Thyroid gland (tissue), 4 donors: ENCODE results near the gene CLRN3.

Experiments used
- CTCF ChIP-seq, 6 experiments: fragments of 200-600 bp in 3 of 6; fragments of 450-650 bp in 3 of 6; sonication (generic) in 3 of 6; IDR thresholded peaks; one replicate each; pipeline ENCODE4 v1.5.1; 2016 to 2019; ENCODE audit warnings: antibody characterized with exemption in 6 of 6, mild to moderate bottlenecking in 2 of 6, inconsistent platforms in 1 of 6, moderate library complexity in 1 of 6
- POLR2A ChIP-seq, 2 donors: fragments of 450-650 bp; IDR thresholded peaks; one replicate each; pipeline ENCODE4 v1.6.1; 2017; ENCODE audit warnings: antibody characterized with exemption in 2 of 2, mild to moderate bottlenecking in 2 of 2, moderate library complexity in 1 of 2

- TF ChIP-seq CTCF (IDR thresholded peaks at IDR 0.05) (no peak), POLR2A (IDR thresholded peaks at IDR 0.05) (no peak)
Observed at GRCh38 chr10:127851661-127852194, 41.0 kb downstream of the CLRN3 start.
